ENCODE measurements around the gene S1PR4.

DNA sequence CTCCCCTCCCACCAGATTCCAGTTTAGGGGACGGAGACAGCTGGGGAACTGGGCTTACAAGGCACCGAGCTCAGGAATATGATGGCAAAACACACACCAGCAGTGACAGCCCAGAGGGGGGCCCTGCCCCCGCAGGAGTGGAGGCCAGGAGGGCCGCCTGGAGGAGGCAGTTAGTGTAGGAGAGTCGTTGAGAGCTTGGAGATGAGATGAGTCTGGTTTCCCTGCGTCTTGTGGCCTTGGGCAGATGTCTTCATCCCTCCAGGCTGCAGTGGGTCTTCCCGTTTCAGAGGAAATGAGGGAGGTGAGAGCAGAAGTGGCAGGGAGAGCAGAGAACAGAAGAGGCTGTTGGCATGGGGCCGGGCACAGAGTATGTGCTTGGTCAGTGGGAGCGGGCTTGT, 50.8 kb downstream of the S1PR4 start:
- TF ChIP-seq CTCF (IDR thresholded peaks at IDR 0.05; ENCODE audit: insufficient read depth, low read length, poor library complexity, severe bottlenecking) (no peak), EZH2phosphoT487 (conservative IDR thresholded peaks at IDR 0.05; ENCODE audit: low read length) (no peak)

Data from SU-DHL-6 (cell line).